GM12801 (cell line): ENCODE results near the gene PIP4P1.

ENCODE experiments used
- CTCF ChIP-seq: IDR thresholded peaks from one replicate; pipeline ENCODE4 v1.5.1; 2011; ENCODE audit warnings: control low read depth; ENCODE audit not compliant: insufficient read length; ENCODE audit errors: extremely low read depth

Gene PIP4P1

DNA sequence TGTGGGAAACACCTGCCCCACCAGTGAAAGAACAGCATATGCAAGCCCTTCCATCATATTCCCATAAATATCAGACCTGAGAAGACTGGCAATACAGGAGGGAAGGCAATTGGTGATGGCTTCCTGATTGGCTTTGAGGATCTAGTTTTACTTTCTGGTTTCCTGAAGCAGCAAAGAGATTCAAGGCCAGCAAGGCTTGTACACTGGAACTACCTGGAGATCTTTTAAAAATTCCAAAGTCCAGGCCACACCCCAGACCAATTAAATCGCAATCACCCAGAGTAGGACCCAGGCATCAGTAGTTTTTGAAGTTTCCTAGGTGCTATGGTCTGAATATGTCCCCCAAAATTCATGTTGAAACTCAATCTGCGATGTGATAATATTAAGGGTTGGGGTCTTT, 45.0 kb downstream of the PIP4P1 start:
- no peak for TF ChIP-seq CTCF

DNA sequence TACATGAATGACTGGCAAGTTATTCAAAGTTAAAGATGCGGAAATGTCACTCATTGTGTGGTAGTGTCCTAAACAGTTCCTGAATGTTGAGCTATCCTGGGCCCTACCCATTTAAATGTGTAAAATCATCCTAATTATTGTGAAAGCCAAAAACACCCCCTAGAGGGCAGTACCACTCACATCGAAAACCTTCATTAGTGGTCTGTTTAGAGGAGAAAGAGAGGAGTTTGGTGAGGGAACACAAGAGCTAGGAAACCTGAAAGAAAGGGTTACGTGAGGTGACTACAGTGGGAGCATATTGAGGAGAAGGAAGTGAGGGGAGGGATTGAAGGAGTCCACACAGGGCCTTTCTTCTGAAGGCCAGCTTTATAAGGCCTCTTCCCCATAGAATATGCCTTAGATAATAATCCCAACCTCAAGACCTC, 45.4 kb downstream of the PIP4P1 start:
- no peak for TF ChIP-seq CTCF

- no peak for TF ChIP-seq CTCF
Observed at GRCh38 chr14:20413744-20414082, 47.5 kb downstream of the PIP4P1 start.

DNA sequence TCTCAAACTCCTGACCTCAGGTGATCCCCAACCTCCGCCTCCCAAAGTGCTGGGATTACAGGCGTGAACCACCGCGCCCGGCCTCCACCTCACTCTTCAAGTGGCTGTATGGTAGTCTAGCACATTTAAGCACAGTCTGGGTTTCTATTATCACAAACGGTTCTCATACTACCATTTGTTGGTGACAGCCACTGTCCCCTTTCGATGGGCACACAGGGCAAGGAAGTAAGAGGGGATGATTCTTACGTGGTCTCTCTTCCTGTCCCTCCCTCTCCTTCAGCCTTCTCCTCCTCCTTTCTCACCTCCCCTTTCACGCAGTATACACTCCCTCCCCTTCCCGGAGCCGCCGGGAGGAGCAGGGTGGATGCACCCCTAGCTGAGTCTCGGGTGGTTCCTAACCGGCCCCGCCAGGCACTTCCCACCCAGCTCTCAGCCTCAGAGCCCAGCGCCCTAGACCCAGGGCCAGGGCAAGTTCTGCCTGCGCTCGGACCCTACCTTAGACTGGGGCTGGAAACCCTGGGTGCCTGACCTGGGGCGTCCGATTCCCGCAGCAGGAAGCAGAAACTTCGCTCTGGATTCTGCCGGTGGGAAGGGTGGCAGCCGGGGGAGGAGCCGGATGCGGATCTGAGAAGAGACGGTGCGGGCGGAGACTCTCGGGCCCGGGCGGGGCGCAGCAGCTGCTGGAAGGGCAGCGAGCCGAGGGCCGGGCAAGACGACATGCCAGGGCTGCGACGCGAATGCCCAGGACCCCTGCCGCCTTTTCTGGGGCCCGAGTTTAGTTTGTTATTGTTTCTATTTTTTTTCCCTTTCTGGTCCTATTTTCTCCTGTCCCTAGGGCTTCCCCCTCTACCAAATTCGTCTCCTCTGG, 48.1 kb downstream of the PIP4P1 start, which contains the start of gene TEP1:
Gene TEP1, minus strand, starts transcription at position 626 of the 868 bp plus-strand sequence. CDS start 5,062 bp downstream, outside the sequence.
- TF ChIP-seq CTCF, result no peak

- TF ChIP-seq CTCF, result no peak
Observed at GRCh38 chr14:20412411-20412810, 48.8 kb downstream of the PIP4P1 start.

DNA sequence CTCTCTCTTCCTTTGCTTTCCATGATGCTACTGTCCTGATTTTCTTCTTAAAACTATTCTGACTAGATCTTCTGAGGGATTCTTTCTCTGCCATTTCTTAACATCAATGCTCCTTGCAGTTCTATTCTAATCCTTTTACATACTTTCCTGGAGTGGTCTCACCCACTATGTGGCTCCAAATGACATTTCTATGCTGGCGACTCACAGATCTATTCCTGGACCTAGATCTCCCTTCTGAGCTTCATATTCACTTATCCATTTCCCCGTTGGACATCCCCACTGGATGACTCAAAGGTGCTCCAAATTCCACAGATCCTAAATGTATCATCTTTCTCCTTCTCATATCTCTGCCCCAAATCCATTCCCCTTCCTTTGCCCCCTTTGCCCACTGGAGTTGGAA, 52.0 kb downstream of the PIP4P1 start:
- TF ChIP-seq CTCF, result no peak
